CD4-positive, alpha-beta T cell treated with Interleukin-17A for 4 hours (primary cell): ENCODE measurements around the gene CSNK2A1.

ENCODE experiments used
- DNase-seq: peaks from one replicate; pipeline ENCODE4 v3.0.0-alpha.2; 2020; ENCODE audit warnings: mixed read lengths

Gene CSNK2A1

DNA sequence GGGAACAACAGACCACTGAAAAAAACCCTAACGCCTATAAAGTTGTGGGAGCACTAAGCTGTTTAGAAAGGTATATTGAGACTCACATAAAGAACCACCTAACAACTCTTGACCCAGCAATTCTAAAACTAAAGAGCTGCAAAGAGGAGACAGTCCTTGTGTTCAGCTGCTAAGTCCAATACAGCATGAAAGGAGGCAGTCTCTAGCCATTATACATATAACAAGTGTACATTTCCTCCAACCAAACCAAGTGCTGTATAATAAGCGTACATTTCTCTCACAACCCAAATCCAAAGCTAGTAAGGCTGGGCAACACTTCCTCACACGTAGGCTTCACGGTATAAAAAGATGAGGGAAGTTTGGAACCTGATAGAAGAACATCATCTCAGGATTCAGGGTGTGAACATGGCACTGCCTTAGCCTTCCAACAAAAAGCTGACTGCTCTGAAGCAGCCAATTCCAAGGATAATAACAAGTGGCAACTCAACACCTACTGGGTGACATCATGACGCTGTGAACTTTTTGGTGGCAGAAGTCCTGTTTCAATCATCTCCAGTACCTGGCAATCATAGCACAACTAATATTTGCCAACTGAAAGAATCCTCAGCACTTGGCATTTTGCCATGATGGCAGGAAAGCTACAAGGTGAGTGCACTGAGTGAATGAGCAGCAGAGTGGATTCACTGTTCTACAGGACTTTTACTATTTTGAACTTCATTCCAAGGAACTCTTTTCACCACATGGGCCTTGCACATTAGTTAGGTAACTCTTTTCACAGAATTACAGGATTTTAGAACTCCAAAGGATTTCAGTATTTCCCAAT lies 97.9 kb downstream of the CSNK2A1 start:
- no peak for DNase-seq

GRCh38 chr20:444862-445426 lies 98.6 kb downstream of the CSNK2A1 start:
- DNase-seq = no peak

DNA sequence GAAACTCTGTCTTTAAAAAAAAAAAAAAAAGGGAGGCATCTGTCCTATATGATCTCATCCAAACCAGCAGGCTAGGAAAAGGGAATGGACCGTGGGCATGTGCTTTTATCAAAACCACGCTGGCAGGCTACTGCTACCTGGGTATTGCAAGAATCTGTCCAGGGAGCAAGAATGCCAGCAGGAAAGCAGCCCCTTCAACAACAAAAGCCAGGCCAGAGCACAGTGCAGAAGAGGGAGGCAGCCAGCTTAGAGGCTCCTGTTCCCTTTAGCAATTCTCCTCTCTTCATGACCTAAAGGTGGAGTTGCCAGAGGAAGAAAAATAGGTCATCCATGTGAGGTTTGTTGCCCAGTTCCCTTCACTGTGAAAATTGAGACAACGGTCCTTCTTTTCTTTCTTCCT lies 99.5 kb downstream of the CSNK2A1 start:
- DNase-seq = no peak

DNA sequence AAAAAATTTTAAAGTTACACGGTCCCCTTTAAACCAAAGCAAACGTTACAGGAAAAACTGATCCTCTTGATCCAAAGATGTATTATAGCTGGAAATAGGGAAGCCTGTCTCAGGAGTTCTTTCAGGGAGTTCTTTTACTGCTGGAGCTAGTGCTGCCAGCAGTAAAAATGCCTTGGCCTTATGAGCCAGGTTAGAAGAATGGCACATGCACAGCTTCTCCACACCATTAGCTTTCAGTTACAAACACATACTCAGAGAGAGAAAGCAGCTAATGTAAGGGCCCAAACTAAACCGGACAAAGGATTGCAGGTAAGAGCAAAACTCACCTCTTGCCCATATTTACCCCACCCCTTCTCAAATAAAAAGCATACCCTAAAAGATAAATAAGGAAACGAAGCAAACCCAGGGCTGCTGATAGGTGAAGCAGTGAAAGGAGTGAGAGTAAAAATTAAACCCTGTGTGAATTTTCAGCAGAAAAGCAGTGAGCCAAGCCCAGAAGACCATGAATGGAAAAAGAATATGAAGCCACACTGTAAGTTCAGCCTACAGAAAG lies 100.3 kb downstream of the CSNK2A1 start:
- no peak for DNase-seq

DNA sequence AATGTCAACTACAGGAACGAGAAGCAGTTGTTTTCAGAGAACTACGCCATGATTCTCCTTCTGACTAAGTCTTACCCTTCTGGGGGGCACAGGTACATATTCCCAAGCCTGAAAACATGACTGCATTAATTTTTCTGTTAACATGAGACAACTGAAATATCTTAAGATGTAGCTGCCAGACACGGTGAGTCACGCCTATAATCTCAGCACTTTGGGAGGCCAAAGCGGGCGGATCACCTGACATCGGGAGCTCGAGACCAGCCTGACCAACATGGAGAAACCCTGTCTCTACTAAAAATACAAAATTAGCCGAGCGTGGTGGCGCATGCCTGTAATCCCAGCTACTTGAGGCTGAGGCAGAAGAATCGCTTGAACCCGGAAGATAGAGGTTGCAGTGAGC lies 103.0 kb downstream of the CSNK2A1 start:
- DNase-seq = no peak

GRCh38 chr20:440148-440547 lies 103.4 kb downstream of the CSNK2A1 start:
- DNase-seq = no peak

- DNase-seq = peak; percentile 75
Measured at GRCh38 chr20:438571-439469, 104.8 kb downstream of the CSNK2A1 start.

- peak; percentile 15 for DNase-seq
Measured at GRCh38 chr20:437787-438486, 105.7 kb downstream of the CSNK2A1 start.

- DNase-seq = no peak
Measured at GRCh38 chr20:436476-436875, 107.1 kb downstream of the CSNK2A1 start.

- DNase-seq = no peak
Measured at GRCh38 chr20:435558-435957, 108.0 kb downstream of the CSNK2A1 start.

DNA sequence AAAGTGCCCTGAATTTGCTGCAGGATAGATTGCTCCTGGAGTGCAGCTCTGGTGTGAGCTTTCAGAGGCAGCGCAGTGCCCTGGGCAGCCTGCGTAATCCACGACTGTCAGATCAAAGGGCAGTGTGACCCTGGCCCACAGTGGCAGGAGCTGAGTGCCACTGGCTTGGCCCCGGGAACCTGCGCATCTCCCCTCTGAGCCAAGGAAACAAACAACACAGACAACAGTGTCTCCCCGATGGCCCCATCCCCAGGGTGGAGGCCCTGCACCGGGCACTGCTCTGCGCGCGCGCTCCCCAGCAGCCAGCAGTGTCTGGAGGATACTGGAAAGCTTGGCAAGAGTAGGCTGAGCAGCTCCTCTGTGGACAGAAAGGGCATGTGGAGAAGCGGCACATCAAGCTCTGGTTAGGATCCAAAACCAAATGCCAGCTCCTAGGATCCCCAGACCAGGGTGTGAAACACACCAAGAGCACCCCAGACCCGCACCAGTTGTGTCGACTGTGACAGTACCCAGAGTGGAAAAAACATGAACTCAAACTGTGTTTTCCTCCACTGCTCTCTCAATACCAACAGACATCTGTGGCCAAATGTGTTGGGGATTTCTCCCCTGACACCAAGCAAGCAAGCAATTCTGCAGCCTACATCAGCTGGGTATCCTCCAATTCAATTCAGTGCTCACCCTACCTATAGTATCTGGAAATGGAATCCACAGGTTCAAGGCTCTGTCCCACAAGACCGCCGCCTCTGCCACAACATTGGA lies 108.8 kb downstream of the CSNK2A1 start:
- DNase-seq = no peak

- no peak for DNase-seq
Measured at GRCh38 chr20:434221-434620, 109.4 kb downstream of the CSNK2A1 start.

GRCh38 chr20:433300-433975 lies 110.2 kb downstream of the CSNK2A1 start:
- peak; percentile 63 for DNase-seq

GRCh38 chr20:432677-433299 lies 110.8 kb downstream of the CSNK2A1 start:
- no peak for DNase-seq

DNA sequence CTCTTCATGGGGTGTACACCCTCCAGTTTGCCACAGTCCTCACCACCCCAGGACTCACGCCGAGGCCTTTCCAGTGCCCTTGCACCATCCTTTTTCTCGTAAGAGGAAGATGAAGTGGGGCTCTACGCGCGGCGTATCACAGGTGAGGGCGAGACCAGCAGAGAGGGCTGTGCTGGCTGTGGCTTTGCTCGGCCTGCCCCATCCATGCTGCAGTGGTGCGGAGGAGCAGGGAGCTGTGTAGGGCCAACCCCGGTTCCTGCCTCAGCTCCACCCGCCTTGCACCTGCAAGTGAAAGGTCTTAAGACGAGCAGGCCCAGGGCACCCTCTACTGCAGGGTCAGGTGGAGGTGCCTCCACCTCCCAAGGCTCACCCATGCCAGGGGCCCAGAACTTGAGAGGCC lies 111.4 kb downstream of the CSNK2A1 start:
- no peak for DNase-seq

DNA sequence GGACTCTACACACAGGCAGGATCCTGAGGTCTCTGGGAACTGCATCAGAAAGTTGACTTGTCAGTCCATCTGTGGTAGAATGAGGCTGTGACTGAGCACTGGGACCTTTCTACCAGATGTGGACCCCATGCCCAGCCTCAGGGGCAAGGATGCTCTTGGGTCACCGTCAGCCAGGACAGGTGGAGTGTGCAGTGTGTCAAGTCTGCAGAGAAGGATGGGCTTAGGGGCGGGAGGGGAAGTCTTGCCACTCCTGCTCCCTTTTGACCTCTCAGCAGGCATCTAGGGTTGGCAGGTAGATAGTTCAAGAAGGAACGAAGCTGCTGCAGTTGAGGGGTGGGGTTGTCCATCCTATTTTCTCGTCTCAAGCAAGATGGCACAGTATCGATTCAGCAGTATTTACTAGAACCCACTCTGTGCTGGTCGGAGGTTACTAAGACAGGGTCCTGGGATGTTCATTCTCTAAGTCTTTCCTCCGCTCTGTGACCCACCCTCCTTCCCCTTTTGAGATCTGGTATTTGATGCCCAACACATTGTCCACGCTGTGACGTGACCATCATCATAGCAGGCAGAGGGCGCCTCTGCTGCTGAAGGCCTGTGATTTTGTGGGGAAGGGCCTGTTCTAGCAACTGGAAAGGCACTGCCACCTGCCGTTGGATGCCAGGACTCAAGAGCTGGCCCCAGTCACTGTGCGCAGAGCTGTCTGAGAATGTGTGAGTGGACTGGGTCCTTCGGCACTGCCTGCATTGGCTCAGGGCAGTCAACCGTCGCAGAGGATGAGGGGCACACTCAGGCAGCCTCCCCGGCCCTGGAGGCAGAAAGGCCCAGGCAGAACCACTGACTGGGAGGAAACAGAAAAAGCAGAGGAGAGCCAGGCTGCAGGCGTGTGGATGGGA lies 112.3 kb downstream of the CSNK2A1 start:
- DNase-seq = peak; percentile 50

DNA sequence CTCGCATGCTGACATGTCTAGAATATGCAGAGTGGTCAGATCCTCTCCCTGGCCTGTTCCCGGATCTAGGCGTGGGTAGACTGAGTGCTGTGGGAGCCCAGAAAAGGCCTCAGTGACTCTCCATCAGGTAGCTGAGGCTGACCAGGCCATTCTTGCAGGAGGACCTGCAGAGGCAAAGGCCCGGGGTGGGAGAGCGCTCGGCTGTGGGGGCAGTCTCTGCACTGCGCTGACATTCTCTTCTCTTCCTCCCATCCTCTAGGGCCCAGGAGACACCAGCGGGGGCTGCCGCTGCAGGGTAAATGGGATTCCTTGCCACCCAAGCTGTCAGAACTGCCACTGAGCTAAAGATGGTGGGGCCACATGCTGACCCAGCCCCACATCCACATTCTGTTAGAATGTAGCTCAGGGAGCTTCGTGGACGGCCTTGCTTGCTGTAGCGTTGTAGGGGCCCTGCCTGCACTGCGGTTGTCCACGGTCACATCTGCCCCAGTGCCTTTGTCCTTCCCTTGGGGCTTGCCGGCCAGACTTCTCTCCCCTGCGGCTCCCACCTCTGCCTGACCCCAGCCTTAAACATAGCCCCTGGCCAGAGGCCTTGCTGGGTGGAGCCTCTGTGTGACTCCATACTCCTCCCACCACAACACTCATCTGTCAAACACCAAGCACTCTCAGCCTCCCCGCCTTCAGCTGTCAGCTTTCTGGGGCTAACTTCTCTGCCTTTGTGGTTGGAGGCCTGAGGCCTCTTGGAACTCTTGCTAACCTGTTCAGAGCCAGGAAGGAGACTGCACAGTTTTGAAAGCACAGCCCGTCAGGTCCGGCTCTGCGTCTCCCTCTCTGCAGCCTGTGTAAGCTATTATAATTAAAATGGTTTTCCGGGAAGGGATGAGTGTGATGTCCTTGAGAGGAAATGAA lies 113.2 kb downstream of the CSNK2A1 start:
- DNase-seq = no peak

- DNase-seq = no peak
Measured at GRCh38 chr20:428658-429200, 114.9 kb downstream of the CSNK2A1 start.
